GM21423 (cell line): ENCODE data around the gene RMI2.

ENCODE experiments used
- ATAC-seq: cut with Tn5 transposase; IDR thresholded peaks from one replicate; pipeline ENCODE4 v1.9.1; 2021; ENCODE audit warnings: mild to moderate bottlenecking, moderate library complexity; ENCODE audit not compliant: unreplicated experiment

RMI2 gene

GRCh38 chr16:11327277-11328171 is 17.7 kb upstream of the RMI2 start:
- ATAC-seq, result peak; percentile 27

GRCh38 chr16:11328172-11329070 is 16.8 kb upstream of the RMI2 start:
- peak; percentile 73 for ATAC-seq

GRCh38 chr16:11329071-11329491 is 16.2 kb upstream of the RMI2 start:
- ATAC-seq, result peak; percentile 30

GRCh38 chr16:11329891-11330290 is 15.4 kb upstream of the RMI2 start:
- ATAC-seq, result no peak

GRCh38 chr16:11330526-11331237 is 14.6 kb upstream of the RMI2 start:
- no peak for ATAC-seq

- no peak for ATAC-seq
Observed at GRCh38 chr16:11331967-11332366, 13.3 kb upstream of the RMI2 start.

- ATAC-seq, result no peak
Observed at GRCh38 chr16:11333010-11333409, 12.2 kb upstream of the RMI2 start.

- ATAC-seq, result no peak
Observed at GRCh38 chr16:11333702-11334101, 11.6 kb upstream of the RMI2 start.

- no peak for ATAC-seq
Observed at GRCh38 chr16:11334831-11335404, 10.3 kb upstream of the RMI2 start.

GRCh38 chr16:11339075-11339474 is 6.2 kb upstream of the RMI2 start:
- ATAC-seq, result no peak

GRCh38 chr16:11340710-11341109 is 4.5 kb upstream of the RMI2 start:
- no peak for ATAC-seq

- ATAC-seq, result no peak
Observed at GRCh38 chr16:11341371-11341770, 3.9 kb upstream of the RMI2 start.

- no peak for ATAC-seq
Observed at GRCh38 chr16:11342021-11342855, 3.0 kb upstream of the RMI2 start.

- no peak for ATAC-seq
Observed at GRCh38 chr16:11346700-11347319, 1.6 kb downstream of the RMI2 start.

- no peak for ATAC-seq
Observed at GRCh38 chr16:11347831-11348230, 2.6 kb downstream of the RMI2 start.

- no peak for ATAC-seq
Observed at GRCh38 chr16:11348737-11349598, 3.7 kb downstream of the RMI2 start.

- ATAC-seq, result no peak
Observed at GRCh38 chr16:11349599-11350276, 4.5 kb downstream of the RMI2 start.

GRCh38 chr16:11350519-11350918 is 5.3 kb downstream of the RMI2 start:
- no peak for ATAC-seq
